HG03432 (cell line): ENCODE data around the gene PKD2L1.
"Not testable (repeated sequence)": the region's sequence is repeated elsewhere in the genome, so short reads cannot be mapped to it uniquely, and the experiment has no call there.

ENCODE experiments used
- ATAC-seq: cut with Tn5 transposase; IDR thresholded peaks from one replicate; pipeline ENCODE4 v1.9.1; 2021; ENCODE audit warnings: mild to moderate bottlenecking, moderate library complexity; ENCODE audit not compliant: unreplicated experiment

The PKD2L1 gene

GRCh38 chr10:100334762-100335161 is 4.7 kb upstream of the PKD2L1 start:
- no peak for ATAC-seq

DNA sequence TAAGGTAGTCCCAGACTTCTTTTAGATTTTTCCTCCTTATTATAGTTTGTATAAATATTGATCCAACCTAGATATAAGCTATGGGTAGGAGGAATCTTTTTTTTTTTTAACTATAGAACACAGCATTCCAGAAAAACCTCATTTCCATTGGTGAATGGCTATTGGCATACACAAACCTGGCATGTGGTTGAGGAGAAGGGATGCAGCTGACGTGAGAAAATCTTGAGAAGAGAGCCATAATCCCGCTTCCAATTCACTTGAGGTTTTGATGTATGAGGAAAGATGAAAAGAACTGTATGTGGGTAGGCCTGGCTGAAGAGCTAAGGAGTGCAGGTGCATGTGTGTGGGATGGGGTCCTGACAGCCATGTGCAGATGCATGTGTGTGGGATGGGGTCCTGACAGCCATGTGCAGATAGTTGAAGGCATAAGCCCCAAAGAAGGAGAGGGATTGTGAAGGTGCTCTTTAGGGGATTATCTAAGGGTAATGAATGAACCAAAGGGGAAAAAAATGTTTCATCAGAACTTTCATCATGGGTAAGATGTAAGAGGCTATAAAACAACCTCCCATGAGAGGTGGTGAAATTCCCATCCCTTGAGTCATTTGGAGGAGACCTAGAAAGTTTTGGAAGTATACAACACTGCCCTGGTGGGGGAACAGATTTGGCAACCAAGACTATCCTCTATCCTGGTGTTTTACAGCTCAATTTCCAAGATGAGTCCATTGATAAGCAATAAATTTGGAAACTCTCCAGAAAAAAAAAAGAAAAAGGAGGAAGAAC is 3.8 kb upstream of the PKD2L1 start:
- ATAC-seq = no peak

- no peak for ATAC-seq
Observed at GRCh38 chr10:100333106-100333505, 3.1 kb upstream of the PKD2L1 start.

DNA sequence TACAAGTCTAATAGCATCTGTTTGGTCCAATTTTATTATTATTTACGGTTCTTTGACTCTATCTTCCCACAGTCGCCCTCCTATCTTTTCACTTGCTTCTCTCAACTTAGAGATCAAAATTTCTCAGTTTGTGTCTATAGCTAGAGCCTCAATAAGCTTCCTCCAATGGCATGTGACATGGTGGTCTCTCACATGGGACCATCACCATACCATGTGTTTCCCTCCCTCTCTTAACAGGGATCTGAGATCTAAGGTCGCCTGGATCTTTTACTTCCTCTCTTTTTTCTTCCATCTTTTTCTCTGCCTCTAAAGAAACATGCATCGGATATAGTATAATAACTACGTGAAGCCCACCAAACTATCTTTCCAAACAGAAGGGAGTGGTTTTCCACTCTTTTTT is 1.8 kb downstream of the PKD2L1 start:
- ATAC-seq = no peak

GRCh38 chr10:100327718-100328009 is 2.4 kb downstream of the PKD2L1 start:
- no peak for ATAC-seq

- ATAC-seq = peak; percentile 96
Observed at GRCh38 chr10:100327007-100327717, 2.9 kb downstream of the PKD2L1 start.

DNA sequence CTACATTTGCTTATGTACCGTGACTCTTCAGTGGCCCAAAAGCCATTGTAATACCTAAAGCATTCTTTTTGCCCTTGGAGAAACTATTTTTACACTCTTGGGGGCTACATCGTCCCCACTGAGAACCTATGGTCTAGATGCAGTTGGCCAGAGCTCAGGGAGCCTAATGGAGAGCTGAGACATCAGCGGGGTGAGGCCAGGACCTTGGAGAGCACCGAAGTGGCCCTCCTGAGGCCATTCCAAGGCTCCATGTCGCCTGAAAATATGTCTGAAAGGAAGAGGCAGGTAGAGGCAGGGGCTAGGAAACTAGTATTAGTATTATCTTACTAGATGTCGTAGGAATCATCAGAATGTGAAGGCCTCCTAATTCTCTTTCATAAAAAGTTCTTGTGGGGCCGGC is 4.9 kb downstream of the PKD2L1 start:
- no peak for ATAC-seq

GRCh38 chr10:100319707-100320402 is 10.2 kb downstream of the PKD2L1 start:
- ATAC-seq = no peak

DNA sequence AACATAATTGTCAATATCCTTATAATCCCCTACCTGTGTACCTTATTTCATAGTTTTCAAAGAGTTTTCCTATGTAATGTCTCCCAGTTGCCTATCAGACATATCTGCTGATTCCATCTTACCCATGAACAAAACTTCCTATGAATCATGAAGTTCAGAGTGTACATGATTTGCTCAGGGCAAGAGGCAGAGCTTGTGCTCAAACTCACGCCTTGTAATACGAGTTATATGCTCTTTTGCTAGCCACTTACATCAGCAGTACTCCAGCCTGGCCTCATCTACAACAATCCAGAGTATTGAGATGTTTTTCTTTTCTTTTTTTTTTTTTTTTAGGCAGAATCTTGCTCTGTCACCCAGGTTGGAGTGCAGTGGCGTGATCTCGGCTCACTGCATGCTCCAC is 11.8 kb downstream of the PKD2L1 start:
- ATAC-seq = no peak

DNA sequence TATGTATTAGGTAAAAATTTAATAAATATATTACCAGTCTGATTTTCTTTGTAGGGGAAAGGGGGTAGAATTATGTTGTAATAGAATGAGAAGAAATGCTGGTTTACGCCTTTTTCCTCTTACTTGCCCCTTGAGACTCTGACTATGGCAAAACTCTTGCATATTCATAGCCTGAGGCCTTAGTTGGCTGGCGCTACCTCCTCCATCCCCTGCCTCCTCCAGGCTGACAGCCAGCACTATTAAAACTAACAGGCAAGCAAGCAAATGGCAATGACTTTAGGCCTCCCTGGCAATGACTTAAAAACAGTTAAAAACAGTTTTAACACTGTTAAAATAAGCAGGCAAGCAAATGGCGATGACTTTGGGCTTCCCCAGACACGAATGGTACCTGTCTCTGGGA is 14.4 kb downstream of the PKD2L1 start:
- ATAC-seq = no peak

DNA sequence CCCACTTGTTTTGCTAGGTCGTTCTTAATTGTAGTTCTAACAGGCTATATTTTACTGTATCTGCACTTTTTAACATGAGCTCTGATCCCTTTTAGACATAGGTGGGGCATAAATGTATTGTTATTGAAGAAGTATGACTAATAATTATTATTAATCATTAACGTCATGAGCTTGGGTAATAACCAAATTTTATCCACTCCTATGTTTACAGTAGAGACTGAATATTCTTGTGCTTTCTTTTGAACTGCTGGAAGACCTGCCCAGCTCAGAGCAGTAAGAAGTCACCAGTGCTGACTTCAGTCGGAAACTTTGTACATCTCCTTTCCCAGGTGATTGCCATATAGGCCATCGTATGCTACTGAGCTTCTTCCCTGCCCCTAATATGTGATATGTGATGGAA is 18.7 kb downstream of the PKD2L1 start:
- no peak for ATAC-seq

GRCh38 chr10:100307684-100308083 is 22.3 kb downstream of the PKD2L1 start:
- no peak for ATAC-seq

DNA sequence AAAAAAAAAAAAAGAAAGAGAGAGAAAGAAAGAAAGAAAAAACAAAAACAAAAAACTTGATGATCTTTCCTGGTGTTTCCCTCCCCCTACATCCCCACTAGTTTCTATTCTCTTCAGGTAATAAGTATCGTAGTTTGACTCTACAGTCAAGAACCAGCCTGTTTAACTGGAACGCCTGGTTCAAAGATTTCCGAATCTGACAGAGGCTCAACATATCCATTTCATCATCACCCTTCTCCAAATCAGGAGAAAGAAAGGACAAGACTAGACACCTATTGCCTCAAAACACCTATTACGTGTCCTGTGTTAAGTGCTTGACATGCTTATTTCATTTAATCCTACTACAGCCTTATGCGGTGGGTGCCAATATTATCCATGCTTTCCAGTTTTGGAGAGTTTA is 23.2 kb downstream of the PKD2L1 start:
- no peak for ATAC-seq

GRCh38 chr10:100304414-100304813 is 25.6 kb downstream of the PKD2L1 start:
- no peak for ATAC-seq

GRCh38 chr10:100303724-100304319 is 26.2 kb downstream of the PKD2L1 start:
- ATAC-seq = no peak

DNA sequence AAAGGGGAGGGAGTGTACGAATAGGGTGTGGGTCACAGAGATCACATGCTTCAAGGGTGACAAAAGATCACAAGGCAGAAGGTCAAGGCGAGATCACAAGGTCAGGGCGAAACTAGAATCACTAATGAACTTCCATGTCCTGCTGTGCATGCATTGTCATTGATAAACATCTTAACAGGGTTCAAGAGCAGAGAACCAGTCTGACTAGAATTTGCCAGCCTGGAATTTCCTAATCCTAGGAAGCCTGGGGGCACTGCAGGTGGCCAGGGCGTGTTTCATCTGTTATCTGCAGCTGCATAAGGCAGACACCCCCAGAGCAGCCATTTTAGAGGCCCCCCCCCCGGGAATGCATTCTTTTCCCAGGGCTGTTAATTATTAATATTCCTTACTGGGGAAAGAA is 28.9 kb downstream of the PKD2L1 start:
- not testable (repeated sequence) for ATAC-seq

- ATAC-seq = no peak
Observed at GRCh38 chr10:100297242-100297641, 32.8 kb downstream of the PKD2L1 start.

- ATAC-seq = no peak
Observed at GRCh38 chr10:100293066-100293465, 37.0 kb downstream of the PKD2L1 start.

GRCh38 chr10:100292300-100292699 is 37.7 kb downstream of the PKD2L1 start:
- ATAC-seq = not testable (repeated sequence)

DNA sequence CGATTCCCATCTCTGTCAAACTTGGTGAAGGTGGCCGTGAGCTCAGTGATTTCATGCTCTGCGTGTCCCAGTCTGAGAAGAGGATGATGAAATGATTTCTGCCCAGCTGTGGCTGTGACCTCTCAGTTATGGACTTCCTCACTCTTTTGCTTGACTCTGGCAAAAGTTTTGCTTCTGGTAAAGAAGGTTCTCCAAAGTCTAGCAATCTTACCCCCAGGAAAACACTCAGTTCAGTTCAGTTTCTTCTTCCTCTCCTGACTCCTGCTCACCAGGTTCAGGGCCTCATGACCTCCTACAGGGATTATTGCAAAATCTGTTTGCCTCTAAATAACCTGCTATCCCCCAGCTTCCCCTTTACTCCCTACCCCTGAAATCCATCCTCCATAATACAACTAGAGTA is 38.7 kb downstream of the PKD2L1 start:
- ATAC-seq = no peak

- no peak for ATAC-seq
Observed at GRCh38 chr10:100289641-100290040, 40.4 kb downstream of the PKD2L1 start.

GRCh38 chr10:100288196-100288595 is 41.8 kb downstream of the PKD2L1 start:
- no peak for ATAC-seq
